Stimulated activated CD4-positive, alpha-beta T cell treated with anti-CD3 and anti-CD28 coated beads, Interleukin-1b, Interleukin-23, amount 100 ng/mL, for 24 hours (primary cell): ENCODE measurements around the gene BUD13.
"Not testable (repeated sequence)": the region's sequence is repeated elsewhere in the genome, so short reads cannot be mapped to it uniquely, and the experiment has no call there.

Source experiments
- DNase-seq, 4 experiments: peaks; one replicate each; pipeline ENCODE4 v3.0.0-alpha.2; 2020; ENCODE audit warnings: low read depth in 4 of 4, low spot score in 1 of 4

Gene BUD13, protein sequence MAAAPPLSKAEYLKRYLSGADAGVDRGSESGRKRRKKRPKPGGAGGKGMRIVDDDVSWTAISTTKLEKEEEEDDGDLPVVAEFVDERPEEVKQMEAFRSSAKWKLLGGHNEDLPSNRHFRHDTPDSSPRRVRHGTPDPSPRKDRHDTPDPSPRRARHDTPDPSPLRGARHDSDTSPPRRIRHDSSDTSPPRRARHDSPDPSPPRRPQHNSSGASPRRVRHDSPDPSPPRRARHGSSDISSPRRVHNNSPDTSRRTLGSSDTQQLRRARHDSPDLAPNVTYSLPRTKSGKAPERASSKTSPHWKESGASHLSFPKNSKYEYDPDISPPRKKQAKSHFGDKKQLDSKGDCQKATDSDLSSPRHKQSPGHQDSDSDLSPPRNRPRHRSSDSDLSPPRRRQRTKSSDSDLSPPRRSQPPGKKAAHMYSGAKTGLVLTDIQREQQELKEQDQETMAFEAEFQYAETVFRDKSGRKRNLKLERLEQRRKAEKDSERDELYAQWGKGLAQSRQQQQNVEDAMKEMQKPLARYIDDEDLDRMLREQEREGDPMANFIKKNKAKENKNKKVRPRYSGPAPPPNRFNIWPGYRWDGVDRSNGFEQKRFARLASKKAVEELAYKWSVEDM

GRCh38 chr11:116772443-116773202 lies at the start of gene BUD13:
BUD13 (minus strand) TSS chr11:116772987; CDS start chr11:116772964, 23 bp downstream.
- DNase-seq, result peak; percentile 89 to 93 (median 92)

DNA sequence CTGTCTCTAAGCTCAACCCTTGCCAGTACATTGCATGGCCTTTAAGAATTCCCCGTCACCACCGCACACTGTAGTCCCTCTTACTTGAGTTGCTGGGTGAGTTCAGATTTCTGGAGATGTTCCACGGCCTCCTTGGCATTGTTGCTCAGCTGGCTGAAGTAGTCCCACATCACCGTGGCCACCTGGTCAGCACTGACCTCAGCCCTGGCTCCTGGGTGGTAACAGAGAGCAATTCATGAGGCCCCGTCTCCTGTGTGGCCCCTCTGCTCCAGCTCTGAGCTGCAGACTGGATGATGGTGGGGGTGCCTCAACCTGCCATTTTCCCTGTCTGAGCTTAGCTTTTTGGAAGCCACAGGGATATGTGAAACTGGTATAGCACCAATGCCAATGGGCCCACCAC lies 49.8 kb upstream of the BUD13 start:
- no peak for DNase-seq

- no peak for DNase-seq
These were observed 48.5 kb upstream of the BUD13 start for GRCh38 chr11:116821050-116821918.

GRCh38 chr11:116819049-116819448 lies 46.3 kb upstream of the BUD13 start:
- no peak for DNase-seq

- DNase-seq, result no peak
These were observed 41.7 kb upstream of the BUD13 start for GRCh38 chr11:116814502-116814901.

- no peak for DNase-seq
These were observed 41.1 kb upstream of the BUD13 start for GRCh38 chr11:116813781-116814471.

DNA sequence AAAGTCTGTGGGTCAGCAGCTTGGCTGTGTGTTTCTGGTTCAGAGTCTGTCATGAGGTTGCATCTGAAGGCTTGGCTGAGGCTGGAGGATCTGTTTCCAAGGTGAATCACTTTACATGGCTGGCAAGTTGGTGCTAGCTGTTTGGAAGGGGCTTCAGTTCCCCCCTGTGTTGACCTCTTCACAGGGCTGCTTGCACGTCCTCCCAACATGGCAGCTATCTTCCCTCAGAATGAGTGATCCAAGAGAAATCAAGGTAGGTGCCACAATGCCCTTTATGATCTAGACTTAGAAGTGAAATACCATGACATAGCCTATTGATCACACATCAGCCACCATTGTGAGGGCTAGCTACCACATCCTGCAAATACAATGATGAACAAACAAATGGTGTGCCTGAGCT lies 40.4 kb upstream of the BUD13 start:
- no peak for DNase-seq

DNA sequence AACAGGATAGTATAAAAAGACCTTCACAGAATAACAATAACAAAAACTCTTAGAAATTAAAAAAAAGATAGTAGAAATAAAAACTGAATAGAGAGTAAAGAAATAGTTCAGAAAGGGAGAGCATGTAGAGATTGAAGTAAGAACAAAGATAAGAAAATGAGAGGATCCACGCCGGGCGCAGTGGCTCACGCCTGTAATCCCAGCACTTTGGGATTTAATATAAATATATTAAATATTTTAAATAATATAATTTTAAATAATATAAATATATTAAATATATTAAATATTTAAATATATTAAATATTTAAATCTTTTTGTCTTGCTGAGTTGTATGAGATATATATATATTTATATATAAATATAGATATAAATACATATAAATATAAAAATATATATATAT lies 39.3 kb upstream of the BUD13 start:
- no peak for DNase-seq

DNA sequence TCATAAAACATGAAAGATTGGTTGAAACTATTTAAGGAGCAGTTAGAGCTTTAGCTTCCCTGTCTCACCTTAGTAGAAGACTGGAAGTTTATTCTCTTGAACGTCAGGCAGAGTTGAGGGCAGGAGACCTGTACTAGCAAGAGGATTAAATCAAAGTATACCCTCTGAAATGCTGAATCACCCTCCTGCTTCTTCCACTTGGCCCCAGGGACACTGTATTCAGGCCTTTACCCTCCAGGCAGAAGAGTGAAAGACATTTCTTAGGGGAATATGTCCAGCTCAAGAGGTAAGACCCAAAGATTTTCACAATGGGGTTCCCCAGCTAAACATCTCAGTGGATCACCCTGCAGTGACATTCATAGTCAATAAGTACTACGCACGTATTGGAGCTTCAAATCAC lies 38.4 kb upstream of the BUD13 start:
- DNase-seq, result no peak

- no peak for DNase-seq
These were observed 35.7 kb upstream of the BUD13 start for GRCh38 chr11:116808262-116809175.

- DNase-seq, result no peak
These were observed 34.9 kb upstream of the BUD13 start for GRCh38 chr11:116807601-116808261.

DNA sequence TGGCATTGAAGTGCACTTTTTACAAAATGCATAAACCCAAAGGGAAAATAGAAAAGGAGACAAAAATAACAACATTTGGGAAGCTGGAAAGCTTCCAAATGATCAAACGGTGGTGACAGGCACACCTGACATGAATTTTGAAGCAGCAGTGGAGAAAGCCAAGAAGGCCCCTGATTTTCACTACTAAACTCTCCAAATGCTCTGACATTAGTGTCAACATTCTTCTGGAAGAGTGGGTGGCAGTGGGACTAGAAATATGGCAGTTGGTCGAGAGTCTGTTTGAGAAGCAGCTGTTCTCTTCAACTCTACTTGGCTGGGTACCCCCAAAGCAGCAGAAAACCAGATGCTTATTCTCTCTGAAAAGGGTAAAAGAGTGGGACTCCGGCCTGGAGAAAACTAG lies 31.2 kb upstream of the BUD13 start:
- DNase-seq, result no peak

GRCh38 chr11:116801662-116802061 lies 28.9 kb upstream of the BUD13 start:
- DNase-seq, result not testable (repeated sequence)

- DNase-seq, result no peak
These were observed 27.8 kb upstream of the BUD13 start for GRCh38 chr11:116800610-116801009.

DNA sequence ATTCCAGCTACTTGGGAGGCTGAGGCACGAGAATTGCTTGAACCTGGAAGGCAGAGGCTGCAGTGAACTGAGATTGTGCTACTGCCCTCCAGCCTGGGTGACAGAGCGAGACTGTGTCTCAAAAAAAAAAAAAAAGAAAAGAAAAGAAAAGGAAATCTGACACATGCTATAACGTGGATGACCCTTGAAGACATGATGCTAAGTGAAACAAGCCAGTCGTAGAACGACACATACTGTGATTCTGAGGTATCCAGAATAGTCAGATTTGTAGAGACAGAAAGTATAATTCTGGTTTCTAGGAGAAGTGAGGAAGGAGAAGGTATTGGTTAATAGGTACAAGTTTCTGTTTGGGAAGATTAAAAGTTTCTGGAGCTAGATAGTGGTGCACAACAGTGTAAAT lies 25.6 kb upstream of the BUD13 start:
- no peak for DNase-seq

GRCh38 chr11:116797816-116798215 lies 25.0 kb upstream of the BUD13 start:
- DNase-seq, result no peak

- no peak for DNase-seq
These were observed 23.8 kb upstream of the BUD13 start for GRCh38 chr11:116796548-116796947.

GRCh38 chr11:116794851-116795250 lies 22.1 kb upstream of the BUD13 start:
- no peak for DNase-seq

DNA sequence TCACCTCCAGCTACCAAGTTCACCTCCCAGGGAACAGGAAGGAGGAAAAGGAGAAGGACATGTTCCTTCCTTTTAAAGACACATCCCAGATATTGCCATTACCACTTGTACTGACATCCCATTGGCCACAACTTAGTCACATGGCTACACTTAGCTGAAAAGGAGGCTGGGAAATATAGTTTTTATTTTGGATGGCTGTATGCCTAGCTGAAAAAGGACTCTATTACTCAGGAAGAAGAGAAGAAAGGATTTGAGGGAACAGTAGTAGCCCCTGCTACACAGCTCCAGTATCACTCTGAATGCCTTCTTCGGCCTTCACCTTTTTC lies 20.9 kb upstream of the BUD13 start:
- no peak for DNase-seq
